Measurements from ENCODE around the gene COA1. TPM values are rescaled to one million over a fixed set of nuclear protein-coding genes. Genes with fewer than 3 reads are reported as not detected.
A peak's percentile ranks its signal among the peaks of the same experiment; 100 is the strongest.

COA1 gene
- total and polyA plus RNA-seq, 9 of the 15 experiments (the other 6 are each of a cell fraction or from before 2014, with no cell fraction given), result 98.9 to 463 (median 181) TPM

GRCh38 chr7:43729924-43730248 is 563 bp upstream of the COA1 start:
- Histone ChIP-seq H2AFZ (ENCODE audit: low read depth, low read length) (peak overlapping the region; percentile 80), H3K9me1 (ENCODE audit: control insufficient read depth, insufficient read depth, low read length) (no peaks in the 10 kb centered on the region), H3K9ac (ENCODE audit: insufficient read depth in 1 of 2, low read depth in 2 of 2, low read length in 2 of 2) (peak overlapping the region; percentile 83 to 96), H3K79me2 (ENCODE audit: control insufficient read depth, insufficient read depth, low read length) (peaks cover 54% of the 10 kb centered on the region), H3K36me3 (ENCODE audit: control insufficient read depth, insufficient read depth, low read length) (peaks cover 13% of the 10 kb centered on the region; the same call in 2 of the 3 replicates), H3K27me3 (ENCODE audit: control insufficient read depth in 2 of 2, insufficient read depth in 2 of 2, low read length in 2 of 2) (no peaks in the 10 kb centered on the region), H4K20me1 (replicated peaks; ENCODE audit: control insufficient read depth, insufficient read depth, low read length) (no peaks in the 10 kb centered on the region), H3K4me2 (ENCODE audit: insufficient read depth, low read length) (peak overlapping the region; percentile 92), H3K9me3 (replicated peaks; ENCODE audit: control insufficient read depth, insufficient read depth, low read depth, low read length) (no peaks in the 10 kb centered on the region), H3K27ac (ENCODE audit: extremely low read depth, low read depth, low read length) (peak overlapping the region; percentile 80), H3K4me1 (replicated peaks in 1 of 2; ENCODE audit: control insufficient read depth in 2 of 2, insufficient read depth in 2 of 2, low read length in 2 of 2) (peaks cover 9 to 11% of the 10 kb centered on the region in 2 experiments), H3K4me3 (peak overlapping the region; percentile 61)
- WGBS (ENCODE audit: insufficient coverage, low coverage, missing lambda C conversion rate), result 3% methylated on average over 4 of the region's 4 CpGs
- ChIA-PET POLR2A (interaction anchor here (0.6 to 4.8 kb wide), 13 partner anchors 8 to 992 kb away, joined by 3 to 32 read pairs (median 3); partner anchors contain the start of genes BLVRA and STK17A), CTCF (ENCODE audit: low intra/inter-chr PET ratio) (interaction anchor here (1.2 kb wide), 1 partner anchor 108 kb away, joined by 3 read pairs; no protein-coding TSS in a partner anchor)
- FAIRE-seq (no peak), ATAC-seq (peak; percentile 2; the same call in 2 of the 3 replicates), DNase-seq (ENCODE audit: extremely low read depth in 1 of 4, low spot score in 3 of 4) (no peak)
- TF ChIP-seq MCM3 (IDR thresholded peaks at IDR 0.05), result no peak
- peak; percentile 2 for TF ChIP-seq CHD1 (IDR thresholded peaks at IDR 0.05; ENCODE audit: low read length)
- TF ChIP-seq ZNF212 (CRISPR knock-in tag; IDR thresholded peaks at IDR 0.05), result no peak
- no peak for TF ChIP-seq ZNF586 (CRISPR knock-in tag; conservative IDR thresholded peaks at IDR 0.05)
- TF ChIP-seq MLLT1 (IDR thresholded peaks at IDR 0.05), result 0 out of 4 replicates have a peak, but pooled peaks of 1 of the 2 experiments have one; percentile 4
- TF ChIP-seq POLR2H (tag; IDR thresholded peaks at IDR 0.05; ENCODE audit: low read depth), result peak; percentile 70
- TSS peak; percentile 94 for BruUV-seq (replicated peaks)
- intact Hi-C loops (cut with micrococcal nuclease) (loop anchor here (2.0 to 5.0 kb wide), 3 partner anchors 37 to 148 kb away; partner anchors contain the start of gene STK17A), in situ Hi-C loops (cut with MboI) (no loop called here)
